ENCODE measurements around the gene GALNT14. TPM values are rescaled to one million over a fixed set of nuclear protein-coding genes. Genes with fewer than 3 reads are reported as not detected.

GALNT14 gene
- total RNA-seq, 1 donor from 2014 or later, result not detected

GRCh38 chr2:30975156-30975555 lies 163.1 kb downstream of the GALNT14 start:
- DNase-seq (ENCODE audit: low read depth in 2 of 2), result no peak

- DNase-seq (ENCODE audit: low read depth in 2 of 2), result no peak
These were observed 163.7 kb downstream of the GALNT14 start for GRCh38 chr2:30974554-30974953.

GRCh38 chr2:30974092-30974491 lies 164.1 kb downstream of the GALNT14 start:
- no peak for DNase-seq (ENCODE audit: low read depth in 2 of 2)

GRCh38 chr2:30971231-30972025 lies 166.8 kb downstream of the GALNT14 start:
- no peak for DNase-seq (ENCODE audit: low read depth in 2 of 2)

- DNase-seq (ENCODE audit: low read depth in 2 of 2), result no peak
These were observed 169.4 kb downstream of the GALNT14 start for GRCh38 chr2:30968660-30969397.

GRCh38 chr2:30966786-30967185 lies 171.5 kb downstream of the GALNT14 start:
- no peak for DNase-seq (ENCODE audit: low read depth in 2 of 2)

GRCh38 chr2:30965022-30965531 lies 173.2 kb downstream of the GALNT14 start:
- no peak for DNase-seq (ENCODE audit: low read depth in 2 of 2)

- no peak for DNase-seq (ENCODE audit: low read depth in 2 of 2)
These were observed 173.8 kb downstream of the GALNT14 start for GRCh38 chr2:30964334-30965005.

- DNase-seq (ENCODE audit: low read depth in 2 of 2), result no peak
These were observed 175.1 kb downstream of the GALNT14 start for GRCh38 chr2:30963184-30963583.

- no peak for DNase-seq (ENCODE audit: low read depth in 2 of 2)
These were observed 178.0 kb downstream of the GALNT14 start for GRCh38 chr2:30960213-30960612.

- no peak for DNase-seq (ENCODE audit: low read depth in 2 of 2)
These were observed 178.6 kb downstream of the GALNT14 start for GRCh38 chr2:30959653-30960052.

GRCh38 chr2:30958918-30959265 lies 179.3 kb downstream of the GALNT14 start:
- no peak for DNase-seq (ENCODE audit: low read depth in 2 of 2)

GRCh38 chr2:30958193-30958917 lies 179.9 kb downstream of the GALNT14 start:
- no peak for DNase-seq (ENCODE audit: low read depth in 2 of 2)

- no peak for DNase-seq (ENCODE audit: low read depth in 2 of 2)
These were observed 180.6 kb downstream of the GALNT14 start for GRCh38 chr2:30957591-30957990.

- DNase-seq (ENCODE audit: low read depth in 2 of 2), result no peak
These were observed 181.2 kb downstream of the GALNT14 start for GRCh38 chr2:30956995-30957394.

GRCh38 chr2:30955516-30956132 lies 182.6 kb downstream of the GALNT14 start:
- no peak for DNase-seq (ENCODE audit: low read depth in 2 of 2)

GRCh38 chr2:30950339-30950738 lies 187.9 kb downstream of the GALNT14 start:
- DNase-seq (ENCODE audit: low read depth in 2 of 2), result no peak

GRCh38 chr2:30949435-30949834 lies 188.8 kb downstream of the GALNT14 start:
- DNase-seq (ENCODE audit: low read depth in 2 of 2), result no peak

GRCh38 chr2:30948857-30949256 lies 189.4 kb downstream of the GALNT14 start:
- no peak for DNase-seq (ENCODE audit: low read depth in 2 of 2)

- no peak for DNase-seq (ENCODE audit: low read depth in 2 of 2)
These were observed 190.1 kb downstream of the GALNT14 start for GRCh38 chr2:30948130-30948529.

GRCh38 chr2:30947686-30948085 lies 190.6 kb downstream of the GALNT14 start:
- DNase-seq (ENCODE audit: low read depth in 2 of 2), result no peak

Data from lung microvascular endothelial cell (primary cell).